Suppressor macrophage treated with lipopolysaccharide for 4 hours (primary cell): Measurements from ENCODE around the gene DMKN.

Source experiments
- DNase-seq: peaks from one replicate; pipeline ENCODE4 v3.0.0-alpha.2; 2020

Gene DMKN, protein sequence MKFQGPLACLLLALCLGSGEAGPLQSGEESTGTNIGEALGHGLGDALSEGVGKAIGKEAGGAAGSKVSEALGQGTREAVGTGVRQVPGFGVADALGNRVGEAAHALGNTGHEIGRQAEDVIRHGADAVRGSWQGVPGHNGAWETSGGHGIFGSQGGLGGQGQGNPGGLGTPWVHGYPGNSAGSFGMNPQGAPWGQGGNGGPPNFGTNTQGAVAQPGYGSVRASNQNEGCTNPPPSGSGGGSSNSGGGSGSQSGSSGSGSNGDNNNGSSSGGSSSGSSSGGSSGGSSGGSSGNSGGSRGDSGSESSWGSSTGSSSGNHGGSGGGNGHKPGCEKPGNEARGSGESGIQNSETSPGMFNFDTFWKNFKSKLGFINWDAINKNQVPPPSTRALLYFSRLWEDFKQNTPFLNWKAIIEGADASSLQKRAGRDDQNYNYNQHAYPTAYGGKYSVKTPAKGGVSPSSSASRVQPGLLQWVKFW

DNA sequence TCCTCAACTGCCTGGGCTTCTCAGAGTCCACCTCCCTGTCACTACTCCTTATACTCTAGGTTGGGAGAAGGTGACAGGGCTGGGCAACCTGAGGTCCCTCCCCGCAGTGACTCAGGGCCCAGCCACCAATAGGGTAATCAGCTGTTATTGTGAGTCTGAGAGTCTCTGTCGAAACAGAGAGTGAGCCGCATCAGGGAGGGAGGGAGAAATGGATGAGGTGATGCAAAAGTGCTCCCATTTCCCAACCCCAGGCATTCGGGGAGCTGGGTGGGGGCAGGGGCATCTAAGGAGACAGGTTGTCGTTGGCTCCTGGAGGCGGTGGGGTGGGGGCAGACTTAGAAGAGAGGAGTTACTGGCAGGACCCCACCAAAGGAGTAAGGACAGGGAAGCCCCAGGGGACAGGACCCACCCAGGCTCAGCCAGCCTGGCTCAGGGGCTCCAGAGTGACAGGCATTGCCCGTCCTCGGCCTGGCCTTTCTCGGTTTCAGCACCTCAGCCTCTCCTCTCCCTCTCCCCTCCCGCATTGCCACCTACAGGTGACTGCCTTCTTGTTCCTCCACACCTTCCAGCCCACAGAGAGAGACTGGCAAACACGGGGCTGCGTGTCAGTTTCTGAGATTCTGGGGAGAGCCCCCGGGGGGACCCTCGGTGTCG lies at the start of gene DMKN:
Gene DMKN, minus strand, starts transcription at position 22 of the 654 bp plus-strand sequence. CDS start 174 bp downstream, outside the sequence.
- no peak for DNase-seq

DNA sequence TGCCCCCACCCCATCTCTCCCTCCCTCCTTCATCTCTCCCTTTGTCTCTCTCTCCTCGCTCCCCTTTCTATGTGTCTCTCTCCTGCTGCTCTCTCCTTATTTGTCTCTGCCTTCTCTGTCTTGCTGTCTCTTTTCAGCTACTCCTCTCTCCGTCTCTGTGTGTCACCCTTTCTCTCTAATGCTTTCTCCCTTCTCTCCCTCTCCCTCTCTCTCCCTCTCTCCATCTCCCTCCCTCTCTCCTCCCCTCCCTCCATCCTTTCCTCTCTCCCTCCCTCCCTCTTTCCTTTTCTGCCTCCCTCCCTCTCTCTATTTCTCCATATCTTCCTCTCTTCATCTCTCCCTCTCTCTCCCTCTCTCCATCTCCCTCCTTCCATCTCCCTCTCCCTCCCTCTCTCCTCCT lies 49.3 kb upstream of the DMKN start:
- no peak for DNase-seq

DNA sequence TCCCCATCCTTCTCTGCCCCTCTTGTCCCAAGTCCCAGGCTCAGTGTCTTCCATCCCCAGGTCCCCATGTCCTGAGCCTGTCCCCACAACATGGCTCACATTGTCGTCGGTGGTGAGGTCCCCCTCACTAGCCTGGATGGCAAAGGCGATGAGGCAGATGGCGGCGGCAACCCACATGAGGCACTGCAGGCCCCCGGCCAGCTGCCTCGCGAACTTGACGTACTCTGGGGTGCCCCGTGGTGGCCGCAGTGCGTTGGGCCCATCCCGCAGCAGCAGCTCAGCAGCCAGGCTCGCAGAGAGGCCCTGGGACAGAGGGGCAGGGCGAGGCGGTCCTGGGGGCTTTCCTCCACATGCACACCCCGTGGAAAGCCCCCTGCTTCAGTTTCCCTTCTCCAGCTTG lies 48.9 kb upstream of the DMKN start:
- DNase-seq: no peak

DNA sequence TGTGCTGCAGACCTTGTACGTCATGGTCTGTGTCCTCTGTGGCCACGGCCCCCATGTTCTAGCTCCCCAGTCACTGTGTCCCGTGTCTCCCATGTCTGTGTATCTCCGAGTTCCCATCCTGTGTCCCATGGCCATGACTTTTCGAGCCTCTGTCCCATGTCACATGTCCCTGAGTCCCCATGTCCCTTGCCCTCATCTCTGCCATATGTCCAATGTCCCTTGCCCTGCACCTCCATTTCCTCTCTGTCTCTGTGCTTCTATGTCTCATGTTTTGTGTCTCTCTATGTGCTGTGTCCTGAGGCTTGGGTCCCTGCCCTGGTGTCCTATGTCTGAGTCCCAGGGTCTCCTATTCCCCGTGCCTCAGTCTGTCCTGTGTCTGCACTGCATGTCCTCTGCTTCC lies 48.0 kb upstream of the DMKN start:
- no peak for DNase-seq

DNA sequence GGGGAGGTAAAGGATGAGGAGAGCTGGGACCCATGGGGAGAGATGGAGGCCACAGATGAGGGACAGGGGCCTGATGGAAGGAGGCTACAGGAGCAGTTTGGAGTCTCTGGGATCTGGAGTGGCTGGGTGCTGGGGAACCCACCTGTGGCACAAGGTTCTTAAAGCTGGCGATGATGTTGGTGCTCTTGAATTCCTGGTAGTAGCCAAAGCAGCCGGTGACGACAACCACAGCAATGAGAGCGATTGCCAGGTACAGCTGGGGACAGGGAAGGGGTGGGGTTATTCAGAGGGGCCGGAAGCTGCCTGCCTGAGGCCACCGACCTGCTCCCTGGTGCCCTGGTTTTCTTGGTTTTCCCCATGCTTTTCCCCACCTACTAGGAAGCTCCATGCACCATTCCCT lies 47.2 kb upstream of the DMKN start:
- no peak for DNase-seq

DNA sequence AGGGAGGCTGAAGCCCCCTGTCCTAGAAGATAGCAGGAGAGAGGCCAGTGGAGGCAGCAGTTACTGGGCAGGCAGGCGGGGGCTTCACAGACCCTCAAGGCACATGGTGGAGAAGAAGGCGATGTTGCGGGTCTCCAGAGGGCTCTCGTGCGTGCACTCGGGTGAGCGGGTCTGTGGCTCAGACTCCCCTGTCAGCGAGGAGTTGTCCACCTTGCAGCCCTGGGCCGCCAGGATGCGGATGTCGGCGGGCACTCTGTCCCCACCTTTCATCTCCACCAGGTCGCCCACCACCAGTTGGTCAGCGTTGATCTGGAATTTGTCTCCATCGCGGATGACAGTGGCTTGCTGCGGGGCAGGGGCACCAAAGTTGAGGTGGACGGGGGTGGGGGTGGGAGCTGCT lies 46.8 kb upstream of the DMKN start:
- DNase-seq: no peak

DNA sequence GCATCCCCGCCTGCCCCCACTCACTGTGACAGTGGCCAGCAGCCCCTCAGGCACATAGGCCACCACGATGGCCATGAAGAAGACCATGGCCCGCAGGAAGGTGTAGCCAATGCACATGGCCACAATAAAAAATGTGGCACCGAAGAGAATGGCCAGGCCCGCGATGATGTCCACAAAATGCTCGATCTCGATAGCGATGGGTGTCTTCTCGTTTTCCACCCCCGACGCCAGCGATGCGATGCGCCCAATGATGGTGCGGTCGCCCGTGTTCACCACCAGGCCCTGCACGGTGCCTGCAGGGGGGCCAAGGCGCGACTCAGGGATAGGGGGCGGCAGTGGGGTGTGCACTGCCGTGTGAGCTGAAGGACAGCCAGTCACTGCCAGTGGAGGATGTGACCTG lies 46.3 kb upstream of the DMKN start:
- no peak for DNase-seq

DNA sequence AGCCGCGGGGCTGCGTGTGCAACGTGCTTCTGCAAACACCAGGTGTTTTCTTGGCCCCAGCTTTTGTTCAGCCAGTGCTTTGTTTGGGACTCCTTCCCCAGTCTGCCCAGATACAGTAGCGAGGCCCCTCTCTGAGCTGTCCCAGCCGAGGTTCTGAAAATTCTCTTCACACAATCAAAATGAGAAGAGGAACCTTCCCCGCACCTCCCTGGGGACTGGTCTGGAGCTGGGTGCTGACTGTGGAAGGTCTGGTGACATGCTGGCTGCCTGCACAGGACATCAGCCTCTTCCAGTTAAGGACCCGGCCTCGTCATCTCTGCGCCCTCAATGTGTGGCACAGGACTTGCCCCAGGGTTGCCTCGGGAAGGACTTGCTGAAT lies 45.8 kb upstream of the DMKN start:
- DNase-seq: no peak

DNA sequence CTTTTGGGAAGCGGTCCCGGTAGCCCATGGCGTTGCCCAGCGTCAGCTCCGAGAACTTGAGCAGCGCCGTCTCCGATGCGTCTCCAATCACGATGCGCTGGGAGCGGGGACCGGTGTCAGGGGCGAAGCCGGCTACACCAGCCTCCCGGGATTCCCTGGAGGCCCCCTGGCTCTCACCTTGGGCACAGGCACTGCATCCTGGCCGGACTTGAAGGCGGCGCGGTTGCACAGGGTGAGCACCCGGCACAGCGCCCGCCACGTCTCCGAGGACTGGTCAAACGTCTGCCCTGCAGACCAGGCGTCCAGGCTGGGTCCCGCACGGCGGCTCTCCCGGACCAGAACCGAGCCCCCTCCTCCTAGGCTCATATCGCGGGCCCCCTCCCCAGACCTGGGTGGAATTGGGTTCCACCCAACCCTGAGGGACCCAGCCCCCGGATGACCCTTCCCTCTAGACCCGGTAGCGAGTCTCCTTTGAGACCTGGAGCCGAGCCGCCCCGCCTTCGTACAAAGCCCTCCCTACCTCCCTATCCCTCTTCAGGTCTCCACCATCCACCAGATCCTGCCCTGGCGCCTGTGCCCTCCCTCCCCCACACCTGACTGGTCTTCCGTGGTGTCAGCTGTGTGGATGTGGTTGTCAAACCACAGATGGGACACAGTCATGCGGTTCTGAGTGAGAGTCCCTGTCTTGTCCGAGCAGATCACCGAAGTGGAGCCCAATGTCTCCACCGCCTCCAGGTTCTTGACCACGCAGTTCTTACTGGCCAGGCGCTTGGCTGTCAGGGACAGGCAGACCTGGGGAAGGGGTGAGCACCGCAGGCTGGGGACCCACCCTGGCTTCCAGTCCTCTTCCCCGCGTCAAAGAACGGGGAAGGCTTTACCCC lies 45.2 kb upstream of the DMKN start:
- DNase-seq: no peak

DNA sequence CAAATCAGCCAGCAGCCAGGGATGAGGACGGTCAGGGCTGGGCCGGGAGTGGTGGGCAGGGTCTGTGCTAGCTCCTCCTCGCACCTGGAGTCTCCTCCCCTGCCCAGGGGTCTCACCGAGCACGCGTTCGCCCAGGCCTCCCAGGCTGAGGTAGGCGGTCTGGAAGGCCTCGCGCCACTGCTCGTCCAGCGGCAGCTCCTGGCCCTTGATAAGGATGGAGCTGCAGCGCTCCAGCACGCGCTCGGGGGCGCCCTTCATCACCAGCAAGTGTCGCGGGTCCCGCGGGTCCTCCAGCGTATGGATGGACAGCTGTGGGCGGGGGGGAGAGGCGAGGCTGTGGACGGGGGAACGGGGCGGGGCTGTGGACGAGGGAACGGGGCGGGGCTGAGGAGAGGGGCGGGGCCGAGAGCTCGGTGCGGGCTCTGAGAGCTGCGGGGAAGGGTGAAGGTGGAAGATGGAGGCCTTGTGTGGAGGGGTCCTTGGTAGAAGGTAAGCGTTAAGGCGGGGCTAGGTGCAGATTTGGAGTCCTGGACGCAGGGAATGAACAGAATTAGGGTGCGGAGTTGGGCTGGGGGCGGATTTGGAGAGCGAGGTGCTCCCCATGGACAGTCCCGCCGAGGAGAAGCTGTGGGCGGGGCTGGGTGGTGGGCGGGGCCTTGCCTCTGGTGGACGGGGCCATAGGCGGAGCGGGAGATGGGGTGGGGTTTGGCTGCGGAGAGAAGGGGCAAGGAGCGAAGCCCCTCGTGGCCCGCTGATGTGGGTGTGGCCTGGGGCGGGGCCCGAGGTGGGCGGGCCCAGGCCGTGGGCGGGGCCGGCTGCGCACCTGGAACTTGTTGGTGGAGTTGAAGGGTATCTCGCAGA lies 44.3 kb upstream of the DMKN start:
- peak; percentile 41 for DNase-seq

DNA sequence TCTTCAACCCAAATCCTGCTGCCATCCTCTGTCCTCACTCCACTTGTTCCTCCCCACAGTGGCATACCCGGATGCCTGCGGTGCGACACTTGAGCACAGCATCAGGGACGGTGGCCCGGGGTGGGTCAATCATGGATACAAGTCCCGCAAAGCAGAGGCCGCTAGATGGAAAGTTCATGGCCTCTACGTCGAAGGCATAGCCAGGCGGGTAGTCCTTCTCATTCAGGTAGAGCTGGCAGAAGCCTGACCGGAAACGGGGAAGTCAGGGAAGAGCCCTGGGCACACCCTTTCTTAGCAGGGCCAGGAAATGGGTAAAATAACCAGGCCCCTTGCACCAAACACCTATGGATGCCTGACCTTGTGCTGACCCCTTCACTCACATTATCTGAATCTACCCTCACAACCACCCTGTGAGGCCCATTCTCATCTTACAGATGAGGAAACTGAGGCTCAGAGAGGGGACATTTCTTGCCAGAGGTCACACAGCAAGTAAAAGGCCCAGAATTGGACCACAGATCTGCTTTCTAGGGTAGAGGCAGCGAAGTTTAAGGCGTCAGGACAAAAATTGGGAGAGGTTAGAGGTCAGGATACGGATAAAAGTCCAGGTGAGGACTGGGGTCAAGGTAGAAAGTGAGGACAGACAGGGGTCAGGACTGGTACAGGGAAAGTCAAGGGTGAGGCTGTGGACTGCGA lies 43.5 kb upstream of the DMKN start:
- no peak for DNase-seq

DNA sequence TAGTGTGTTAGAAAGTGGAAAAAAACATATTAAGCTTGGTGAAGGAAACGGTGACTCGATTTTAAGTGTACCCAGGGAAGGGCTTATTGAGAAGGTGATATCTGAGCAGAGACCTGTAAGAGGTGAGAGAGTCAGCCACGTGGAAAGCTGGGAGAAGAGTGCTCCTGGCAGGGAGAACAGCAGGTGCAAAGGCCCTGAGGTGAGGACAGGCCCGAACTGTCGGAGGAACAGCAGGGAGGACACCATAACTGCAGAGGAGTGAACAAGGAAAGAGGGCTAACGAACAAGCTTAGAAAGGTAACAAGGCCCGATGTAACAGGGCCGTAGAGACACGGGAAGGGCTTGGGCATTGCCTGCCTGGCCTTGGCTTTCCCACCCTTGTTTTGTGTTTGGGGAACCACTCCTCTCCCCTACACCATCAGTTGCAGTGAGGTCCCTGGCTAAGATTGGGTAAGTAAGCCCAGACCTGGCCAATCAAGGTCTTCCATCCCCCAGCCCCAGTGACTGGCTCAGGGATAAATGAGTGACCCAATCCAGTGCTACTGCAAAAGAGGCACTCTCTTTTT lies 42.7 kb upstream of the DMKN start:
- DNase-seq: no peak

DNA sequence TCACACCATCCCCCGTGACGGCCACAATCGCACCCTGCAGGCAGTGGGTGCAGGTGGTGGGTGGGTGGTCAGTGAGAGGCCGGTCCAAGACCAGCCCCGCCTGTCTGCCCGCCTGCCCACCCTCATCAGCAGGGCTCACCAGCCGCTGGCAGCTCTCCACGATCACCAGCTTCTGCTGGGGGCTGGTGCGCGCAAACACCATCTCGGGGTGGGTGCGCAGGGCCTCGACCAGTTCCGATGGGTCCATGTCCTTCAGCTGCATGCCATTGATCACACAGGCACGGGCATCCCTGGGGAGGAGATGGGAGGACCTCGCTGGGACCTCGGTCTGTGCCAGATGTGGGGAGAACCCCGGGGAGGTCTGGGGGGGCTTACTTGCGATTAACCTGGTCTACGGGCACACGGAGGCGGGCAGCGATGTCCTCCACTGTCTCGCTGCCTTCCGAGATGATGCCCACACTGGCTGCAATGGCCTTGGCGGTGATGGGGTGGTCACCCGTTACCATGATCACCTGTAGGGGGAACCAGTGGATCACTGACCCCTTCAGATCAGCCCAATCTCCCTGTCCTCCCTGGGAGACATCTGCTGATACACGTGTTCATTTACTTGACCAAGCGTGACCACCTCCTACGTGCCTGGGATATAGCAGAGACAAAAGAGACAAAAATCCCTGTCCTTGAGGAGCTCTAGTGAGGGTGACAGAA lies 42.0 kb upstream of the DMKN start:
- no peak for DNase-seq

DNA sequence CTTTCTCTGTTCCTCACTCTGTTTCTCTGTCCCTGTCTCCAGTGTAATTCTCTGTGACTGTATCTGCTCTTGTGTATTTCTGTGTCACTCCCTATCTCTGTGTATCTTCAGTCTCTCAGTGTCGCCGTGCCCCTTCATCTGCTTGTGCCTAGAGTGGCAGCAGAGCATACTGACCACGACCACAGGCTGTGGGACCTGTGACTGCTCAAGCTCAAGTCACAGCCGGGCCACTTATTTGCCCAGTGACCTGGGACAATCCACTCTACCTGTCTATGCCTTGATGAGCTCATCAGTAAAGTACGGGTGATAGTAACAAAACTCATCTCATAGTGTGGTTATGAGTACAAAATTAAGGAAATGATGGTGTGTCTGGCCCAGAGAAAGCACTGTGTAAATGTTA lies 40.6 kb upstream of the DMKN start:
- no peak for DNase-seq

DNA sequence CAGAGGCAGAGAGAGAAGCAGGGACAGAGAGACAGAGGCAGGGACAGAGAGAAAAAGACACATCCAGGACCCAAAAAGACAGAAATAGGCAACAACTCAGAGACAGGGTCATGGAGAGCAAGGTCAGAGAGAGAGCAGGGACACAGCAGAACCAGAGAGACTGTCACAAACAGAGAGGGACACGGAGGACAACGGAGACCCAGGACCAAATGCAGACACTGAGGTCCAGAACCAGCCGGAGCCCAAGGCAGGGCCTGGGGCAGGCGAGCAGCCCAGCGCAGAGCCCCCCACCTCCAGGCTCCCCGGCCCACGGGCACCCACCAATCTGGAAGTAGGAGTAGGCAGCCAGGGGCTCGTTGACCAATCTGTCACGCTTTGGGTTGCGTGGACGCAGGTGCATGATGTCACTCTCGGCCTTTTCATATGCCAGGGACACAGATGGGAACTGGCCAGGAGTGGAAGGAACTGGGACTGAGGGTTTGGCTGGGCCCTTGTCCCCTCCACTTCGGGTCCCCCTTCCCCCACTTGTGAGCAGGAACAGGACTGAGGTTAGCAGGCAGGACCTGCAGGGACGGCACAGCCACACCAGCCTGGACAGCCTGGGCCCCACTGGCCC lies 40.0 kb upstream of the DMKN start:
- DNase-seq: no peak

DNA sequence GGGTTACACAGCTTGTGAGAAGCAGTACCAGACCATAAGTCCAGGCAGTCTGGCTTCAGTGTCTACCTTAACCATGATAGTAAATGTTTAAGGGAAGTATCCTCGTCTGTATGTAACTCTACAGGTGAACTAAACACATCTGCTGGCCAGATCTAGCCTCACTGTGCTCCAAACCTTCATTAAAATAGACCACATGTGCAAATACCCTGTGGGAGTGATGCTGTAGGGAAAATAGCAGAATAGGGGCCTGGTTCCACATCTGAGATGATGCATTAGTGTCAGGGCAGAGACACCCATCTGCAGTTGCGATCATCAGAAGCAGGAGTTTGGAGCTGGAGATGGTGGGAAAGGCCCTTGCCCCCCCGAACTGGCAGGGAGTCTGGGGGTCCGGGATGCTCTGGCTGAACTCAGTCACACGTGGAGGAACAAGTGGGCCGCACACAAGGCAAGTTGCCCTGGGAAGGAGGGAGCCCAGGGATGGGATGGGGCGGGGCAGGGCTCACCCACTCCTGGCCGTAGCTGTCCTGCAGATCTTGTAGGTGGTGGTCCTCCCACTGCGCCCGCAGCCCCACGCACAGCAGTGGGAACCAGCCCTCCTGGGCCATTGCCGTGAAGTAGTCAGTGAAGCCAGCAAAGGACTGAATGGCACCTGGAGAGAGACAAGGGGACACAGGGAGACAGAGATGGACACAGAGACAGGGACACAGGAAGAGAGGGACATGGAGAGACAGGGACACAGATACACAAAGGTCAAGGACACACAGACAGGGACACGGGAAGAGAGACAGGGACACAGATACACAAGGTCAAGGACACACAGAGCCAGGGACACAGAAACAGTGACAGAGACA lies 39.3 kb upstream of the DMKN start:
- no peak for DNase-seq

DNA sequence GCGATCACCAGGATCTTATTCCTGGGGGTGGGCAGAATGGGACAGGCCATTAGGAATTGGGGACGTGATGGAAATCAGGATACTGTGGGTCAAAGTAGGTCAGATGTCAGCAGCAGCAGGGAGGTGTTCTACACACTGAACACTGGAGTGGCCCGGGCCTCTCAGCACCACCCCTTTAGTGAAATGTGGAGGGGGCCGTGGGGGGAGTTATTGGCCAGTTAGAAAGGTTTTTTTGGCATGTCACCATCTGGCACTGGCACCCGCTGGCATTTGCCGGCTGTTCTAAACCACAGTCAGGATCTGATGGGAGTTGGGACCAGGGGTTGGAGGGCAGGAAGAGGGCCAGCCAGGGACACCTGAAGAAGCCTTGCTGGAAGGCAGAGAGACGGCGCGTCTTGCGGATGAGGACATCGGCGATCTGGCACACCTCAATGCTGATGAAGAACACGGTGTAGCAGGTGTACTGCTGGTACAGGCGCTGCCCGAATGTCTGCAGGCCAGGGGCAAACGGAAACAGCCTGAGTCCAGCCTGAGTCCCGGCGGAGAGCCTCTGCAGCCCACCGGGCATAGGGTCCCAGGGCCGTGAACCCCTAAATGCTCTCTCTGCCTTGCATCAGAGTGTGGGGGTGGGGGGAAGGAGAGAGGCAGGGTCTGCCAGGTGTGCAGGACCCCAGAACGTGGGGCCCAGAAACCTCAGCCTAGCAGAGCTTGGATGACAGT lies 37.8 kb upstream of the DMKN start:
- DNase-seq: no peak

DNA sequence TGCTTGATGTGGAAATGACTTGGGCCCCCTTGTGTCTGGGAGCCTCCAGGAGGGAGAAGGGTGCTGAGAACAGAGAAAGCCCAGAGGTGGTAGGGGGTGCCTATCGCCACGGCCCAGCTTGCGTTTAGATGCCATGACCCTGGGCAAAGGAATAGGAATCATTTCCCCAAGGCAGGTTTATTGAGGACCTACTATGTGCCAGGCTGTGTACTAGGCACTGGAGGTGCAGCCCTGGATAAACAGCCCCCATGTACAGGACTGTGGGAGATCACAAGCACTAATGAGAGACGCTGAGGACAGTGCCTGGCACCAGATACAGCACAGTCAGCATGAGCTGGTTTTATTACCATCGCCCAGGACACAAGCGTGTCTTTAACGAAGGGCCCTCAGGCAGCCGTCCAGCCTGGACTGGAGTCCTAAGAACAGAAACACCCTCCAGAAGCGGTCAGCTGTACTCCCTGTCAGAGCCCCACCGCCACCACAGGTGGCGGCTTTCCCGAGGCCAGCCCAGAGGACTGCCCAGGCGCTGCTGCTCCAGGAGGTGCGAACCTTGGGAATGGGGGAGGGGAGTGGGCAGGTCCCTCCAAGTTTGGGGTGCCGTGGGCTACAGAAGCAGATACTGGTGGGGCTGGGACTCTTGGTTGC lies 36.6 kb upstream of the DMKN start:
- DNase-seq: no peak
